GM19397 (cell line): ENCODE results near the gene SKA1.
"Not testable (repeated sequence)": the region's sequence is repeated elsewhere in the genome, so short reads cannot be mapped to it uniquely, and the experiment has no call there.

Source experiments
- ATAC-seq: cut with Tn5 transposase; IDR thresholded peaks from one replicate; pipeline ENCODE4 v1.9.1; 2021; ENCODE audit warnings: mild to moderate bottlenecking, moderate library complexity; ENCODE audit not compliant: unreplicated experiment

SKA1 gene

DNA sequence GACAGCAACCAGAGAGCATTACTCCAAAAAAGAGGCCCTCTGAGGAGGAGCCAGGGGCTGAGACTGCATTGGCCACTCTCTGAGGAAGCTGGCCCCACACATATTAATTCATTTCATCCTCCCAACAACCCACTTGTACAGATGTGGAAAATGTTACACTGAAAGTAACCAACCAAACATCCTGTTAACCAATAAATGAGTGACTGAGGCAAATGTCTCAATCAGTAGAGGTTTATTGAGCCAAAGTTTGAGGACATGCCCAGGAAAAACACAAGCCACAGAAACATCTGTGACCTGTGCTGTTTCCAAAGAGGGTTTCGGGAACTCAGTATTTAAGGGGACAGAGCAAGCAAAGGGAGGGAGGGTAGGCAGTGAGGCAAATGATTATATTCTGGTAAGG lies 53.0 kb downstream of the SKA1 start:
- ATAC-seq, result no peak

DNA sequence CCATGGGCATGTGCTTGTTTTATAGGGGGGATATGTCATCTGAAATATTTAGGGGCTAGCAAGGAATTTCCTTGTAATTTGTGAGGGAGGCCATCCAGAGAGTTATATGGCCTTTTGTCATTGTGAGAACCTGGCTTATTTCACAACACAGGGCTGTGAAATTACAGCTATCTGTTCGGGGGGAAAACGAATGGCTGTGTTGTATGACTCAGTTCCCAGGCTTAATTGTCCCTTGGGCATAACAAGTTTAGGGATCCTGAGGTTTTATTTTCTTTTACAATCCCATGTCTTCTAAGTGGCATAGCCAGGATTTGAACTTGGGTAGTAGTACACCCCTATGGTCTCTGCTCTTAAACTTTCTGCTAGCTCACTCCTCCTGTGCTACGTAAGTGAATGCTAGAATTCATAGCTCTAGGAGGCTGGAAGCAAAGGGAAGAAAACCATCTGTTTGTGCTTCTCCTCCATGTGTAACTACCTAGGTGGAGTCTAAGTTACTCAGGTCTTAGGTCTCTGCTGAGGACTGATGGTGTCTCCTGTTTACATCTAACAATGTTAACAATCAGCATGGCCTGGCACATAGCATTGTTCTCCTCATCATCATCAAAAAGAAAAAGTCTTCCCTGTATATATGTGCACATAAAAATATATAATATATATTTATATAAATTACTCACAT lies 53.8 kb downstream of the SKA1 start:
- ATAC-seq, result no peak

DNA sequence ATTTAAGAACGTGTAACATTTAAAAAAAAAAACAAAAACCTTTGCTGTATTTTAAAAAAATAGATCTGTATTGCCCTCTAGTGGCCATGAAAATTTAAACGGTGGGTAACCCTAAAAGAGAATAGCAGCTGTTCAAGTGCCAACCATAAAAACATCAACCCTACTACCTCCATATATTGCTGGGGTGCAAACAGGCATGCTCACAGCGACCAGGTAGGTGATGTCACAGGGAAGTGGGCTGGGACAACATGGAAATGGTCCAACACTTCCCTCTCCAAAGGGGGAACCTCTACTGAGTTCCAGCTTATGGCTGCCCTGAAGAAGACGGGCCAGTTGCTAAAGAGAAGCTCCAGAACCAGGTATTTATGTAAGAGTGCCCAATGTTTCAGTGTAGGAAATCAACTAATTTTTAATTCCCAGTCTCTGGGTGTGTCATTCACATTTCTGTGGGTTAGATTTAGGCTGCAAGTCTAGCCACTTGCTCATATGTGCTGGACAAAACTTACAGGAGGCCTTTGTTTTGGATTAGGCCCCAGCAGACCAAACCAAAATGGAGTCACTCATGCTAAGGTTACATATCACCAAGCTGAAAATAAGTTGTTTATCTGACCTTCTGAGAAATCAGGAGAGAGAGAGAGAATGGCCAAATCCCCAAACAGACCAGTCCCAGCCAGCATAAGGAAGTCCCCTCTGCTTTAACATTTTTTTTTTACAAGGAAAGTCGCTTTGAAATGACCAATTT lies 54.5 kb downstream of the SKA1 start:
- no peak for ATAC-seq

DNA sequence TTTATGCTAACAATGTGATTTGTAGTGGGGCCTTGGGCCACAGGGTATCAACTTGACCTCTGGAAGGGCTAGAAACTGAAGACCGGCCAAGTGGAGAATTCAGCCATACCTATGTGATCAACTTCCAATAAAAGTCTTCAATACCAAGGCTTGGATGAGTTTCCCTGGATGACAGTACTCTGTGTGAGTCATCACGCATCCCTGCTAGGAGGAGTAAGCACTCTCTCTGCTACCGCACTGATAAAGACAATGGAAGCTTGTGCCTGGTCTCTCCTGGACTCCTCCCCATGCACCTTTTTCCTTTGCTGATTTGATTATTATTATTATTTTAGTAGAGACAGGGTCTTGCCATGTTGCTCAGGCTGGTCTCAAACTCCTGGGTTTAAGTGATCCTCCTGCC lies 58.1 kb downstream of the SKA1 start:
- ATAC-seq, result no peak

DNA sequence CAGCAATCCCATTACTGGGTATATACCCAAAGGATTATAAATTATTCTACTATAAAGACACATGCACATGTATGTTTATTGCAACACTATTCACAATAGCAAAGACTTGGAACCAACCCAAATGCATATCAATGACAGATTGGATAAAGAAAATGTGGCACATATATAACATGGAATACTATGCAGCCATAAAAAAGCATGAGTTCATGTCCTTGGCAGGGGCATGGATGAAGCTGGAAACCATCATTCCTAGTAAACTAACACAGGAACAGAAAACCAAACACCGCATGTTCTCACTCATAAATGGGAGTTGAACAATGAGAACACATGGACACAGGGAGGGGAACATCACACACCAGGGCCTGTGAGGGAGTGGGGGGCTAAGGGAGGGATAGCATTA lies 61.9 kb downstream of the SKA1 start:
- ATAC-seq, result not testable (repeated sequence)

DNA sequence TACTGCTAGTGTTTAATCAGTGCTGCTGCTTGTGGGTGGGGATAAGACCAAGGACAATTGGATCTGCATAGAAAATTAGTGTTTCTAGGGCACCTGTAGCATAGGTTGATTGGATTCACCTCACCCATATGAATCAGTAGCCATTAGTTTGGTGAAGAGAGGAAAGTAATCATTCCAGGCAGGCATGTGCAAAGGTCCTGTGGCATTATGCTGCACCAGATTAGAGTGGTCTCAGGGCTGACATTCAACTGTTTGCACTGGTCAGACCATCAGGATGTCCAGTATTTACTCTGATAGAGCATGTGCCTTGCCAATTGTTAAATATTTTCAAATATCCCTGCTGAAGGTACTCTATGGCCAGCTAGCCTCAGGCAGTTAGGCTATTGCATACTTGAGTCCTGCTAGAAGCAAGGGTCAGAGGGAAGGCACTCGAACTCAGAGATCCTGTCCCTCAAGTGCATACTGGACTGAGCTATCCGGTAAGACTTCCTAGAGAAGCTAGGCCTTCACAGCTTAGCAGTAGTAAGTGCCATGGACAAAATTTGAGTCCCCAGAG lies 64.7 kb downstream of the SKA1 start:
- no peak for ATAC-seq

DNA sequence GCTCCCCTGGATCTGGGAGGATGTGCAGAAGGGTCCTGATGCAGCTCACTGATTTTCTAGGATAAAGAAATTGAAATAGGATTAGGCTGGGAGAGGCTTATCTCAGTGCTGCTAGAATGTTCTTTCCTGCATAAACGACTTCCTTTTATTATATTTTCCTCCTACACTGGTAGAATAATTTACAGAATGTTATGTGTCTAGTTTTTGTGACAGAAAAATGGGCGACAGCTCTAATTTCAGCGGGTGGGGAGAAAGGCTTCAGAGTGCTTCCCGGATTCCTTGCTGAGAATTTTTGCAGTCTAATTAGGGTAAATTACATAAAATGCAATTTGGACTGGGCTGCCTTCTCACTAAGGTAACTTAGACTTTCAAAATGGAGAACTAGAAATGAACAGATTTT lies 66.2 kb downstream of the SKA1 start:
- ATAC-seq, result no peak

DNA sequence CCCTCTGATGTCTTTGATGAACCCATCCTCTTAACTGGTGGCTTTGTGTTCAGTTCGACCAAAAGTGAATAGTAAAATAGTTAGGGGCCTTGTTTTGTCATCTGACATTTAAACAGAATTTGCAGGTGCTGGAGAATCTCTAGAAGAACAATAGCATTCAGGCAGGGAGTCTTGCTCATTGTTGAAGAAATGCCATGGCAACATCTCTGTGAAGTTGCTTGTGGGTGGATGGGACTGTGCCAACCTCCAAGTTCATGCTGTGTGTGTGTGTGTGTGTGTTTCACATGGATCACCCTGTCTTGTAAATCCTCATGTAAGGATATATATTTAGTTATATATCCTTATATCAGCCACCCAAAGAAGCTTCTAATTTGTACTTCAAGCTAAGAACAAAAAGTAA lies 66.7 kb downstream of the SKA1 start:
- ATAC-seq, result no peak
